ENCODE measurements around the gene CBX6.

- TF ChIP-seq CTCF (tag by site-specific recombination; IDR thresholded peaks at IDR 0.05): no peak
- no peak for TF ChIP-seq ZNF148 (tag by site-specific recombination; IDR thresholded peaks at IDR 0.05; ENCODE audit: borderline replicate concordance)
- TF ChIP-seq MZF1 (tag by site-specific recombination; IDR thresholded peaks at IDR 0.05; ENCODE audit: borderline replicate concordance): no peak
- TF ChIP-seq REST (tag by site-specific recombination; IDR thresholded peaks at IDR 0.05): no peak
- TF ChIP-seq YY1 (tag by site-specific recombination; IDR thresholded peaks at IDR 0.05): no peak
Observed at GRCh38 chr22:38863531-38864131, 8.4 kb downstream of the CBX6 start.

Data from HEK293 (cell line).